Liver (tissue), 9 donors: Measurements from ENCODE around the gene DMAC2L. TPM values are rescaled to one million over a fixed set of nuclear protein-coding genes. Genes with fewer than 3 reads are reported as not detected.

ENCODE experiments used
- DNase-seq: peaks from one replicate; pipeline ENCODE4 v3.0.0-alpha.2; 2017; ENCODE audit warnings: low spot score
- H3K27ac ChIP-seq, 2 donors: one replicate each; pipeline ENCODE4 v1.7.0; 2013; ENCODE audit warnings: inconsistent platforms in 2 of 2, low read length in 2 of 2, control low read depth in 1 of 2, low read depth in 1 of 2, mild to moderate bottlenecking in 1 of 2
- H3K27me3 ChIP-seq, 4 donors: one replicate each; pipeline versions ENCODE4 v1.6.1 to v1.7.0; 2013; ENCODE audit warnings: low read length in 3 of 4, inconsistent platforms in 1 of 4, mild to moderate bottlenecking in 1 of 4, moderate library complexity in 1 of 4; ENCODE audit not compliant: control insufficient read depth in 4 of 4, insufficient read depth in 4 of 4
- H3K36me3 ChIP-seq, 4 donors: one replicate each; pipeline versions ENCODE4 v1.6.1 to v1.7.0; 2013; ENCODE audit warnings: low read length in 3 of 4, mild to moderate bottlenecking in 3 of 4, low read depth in 1 of 4, moderate library complexity in 1 of 4; ENCODE audit not compliant: control insufficient read depth in 4 of 4, insufficient read depth in 3 of 4
- H3K4me1 ChIP-seq, 4 donors: one replicate each; pipeline versions ENCODE4 v1.6.1 to v1.7.0; 2013; ENCODE audit warnings: low read length in 3 of 4, mild to moderate bottlenecking in 3 of 4, moderate library complexity in 1 of 4; ENCODE audit not compliant: control insufficient read depth in 4 of 4, insufficient read depth in 4 of 4
- H3K4me3 ChIP-seq, 3 donors: one replicate each; pipeline versions ENCODE4 v1.6.1 to v1.7.0; 2013; ENCODE audit warnings: low read length in 3 of 3, control low read depth in 1 of 3, low read depth in 1 of 3, mild to moderate bottlenecking in 1 of 3
- H3K9ac ChIP-seq, 2 donors: one replicate each; pipeline ENCODE4 v1.7.0; 2013; ENCODE audit warnings: low read length in 2 of 2, mild to moderate bottlenecking in 2 of 2, moderate library complexity in 2 of 2, control low read depth in 1 of 2, low read depth in 1 of 2
- H3K9me3 ChIP-seq, 4 donors: one replicate each; pipeline versions ENCODE4 v1.6.1 to v1.7.0; 2013; ENCODE audit warnings: low read length in 3 of 4; ENCODE audit not compliant: control insufficient read depth in 4 of 4
- ATF3 ChIP-seq: IDR thresholded peaks from 2 replicates; pipeline ENCODE4 v1.6.1; 2016; ENCODE audit warnings: antibody characterized with exemption
- CTCF ChIP-seq: fragments of 150-350 bp; IDR thresholded peaks from 2 replicates; pipeline ENCODE4 v1.5.1; 2017; ENCODE audit warnings: improper control_type of control experiment, low read depth, low read length; ENCODE audit not compliant: missing input control
- HNF4A ChIP-seq, 2 donors: conservative IDR thresholded peaks; 2 replicates each; pipeline ENCODE4 v1.6.1; 2016; ENCODE audit warnings: antibody characterized with exemption in 2 of 2, mild to moderate bottlenecking in 2 of 2
- JUND ChIP-seq, 2 donors: IDR thresholded peaks; 2 replicates each; pipeline ENCODE4 v1.6.1; 2016; ENCODE audit warnings: antibody characterized with exemption in 2 of 2
- MAX ChIP-seq: IDR thresholded peaks from 2 replicates; pipeline ENCODE4 v1.6.1; 2016; ENCODE audit warnings: antibody characterized with exemption
- NR2F2 ChIP-seq: IDR thresholded peaks from 2 replicates; pipeline ENCODE4 v1.6.1; 2016; ENCODE audit warnings: antibody characterized with exemption
- RAD21 ChIP-seq, 2 donors: IDR thresholded peaks; 2 replicates each; pipeline ENCODE4 v1.6.1; 2016; ENCODE audit warnings: antibody characterized with exemption in 2 of 2, mild to moderate bottlenecking in 2 of 2
- RXRA ChIP-seq, 2 donors: IDR thresholded peaks; 2 replicates each; pipeline ENCODE4 v1.6.1; 2017 to 2018; ENCODE audit warnings: antibody characterized with exemption in 2 of 2, mild to moderate bottlenecking in 1 of 2
- SP1 ChIP-seq: IDR thresholded peaks from 2 replicates; pipeline ENCODE4 v1.6.1; 2018; ENCODE audit warnings: antibody characterized with exemption, mild to moderate bottlenecking
- YY1 ChIP-seq: IDR thresholded peaks from 2 replicates; pipeline ENCODE4 v1.6.1; 2016; ENCODE audit warnings: antibody characterized with exemption, mild to moderate bottlenecking
- WGBS: extraction: QIAGEN DNeasy Blood & Tissue Kit; methylation state at CpG from one replicate; pipeline ENCODE4 v1.1.7; 2013; 5-methylcytosine and 5-hydroxymethylcytosine counted together
- polyA plus RNA-seq, 2 donors: library from polyadenylated mRNA; stranded (reverse) in 1 of 2; unstranded in 1 of 2; fragments of 200-250 nt in 1 of 2; fragments of >200 nt in 1 of 2; fragmentation: Nextera tagmentation in 1 of 2; extraction: Ambion mirVana in 1 of 2; gene quantifications; one replicate each; pipeline versions ENCODE4 v1.2.1 to v1.2.3, GENCODE V29; 2013 to 2015
- total RNA-seq, 2 donors: library from RNA; depleted of rRNA; stranded (reverse); fragments of >200 nt; gene quantifications; one replicate each; pipeline ENCODE4 v1.2.3, GENCODE V29; 2014
- donor health status: healthy.
- donor health status: healthy.
- donor health status: healthy.
- donor health status: healthy.
- donor health status: healthy.

Gene DMAC2L
- total and polyA plus RNA-seq, 4 donors = 5.2 to 17.2 (median 6.5) TPM

- 37% methylated on average over 7 of the region's 7 CpGs for WGBS
- Histone ChIP-seq H3K4me3 (no peak overlapping the region), H3K27me3 (no peaks in the 10 kb centered on the region), H3K4me1 (no peaks in the 10 kb centered on the region), H3K27ac (peak overlapping the region; percentile 0 to 52), H3K9me3 (no peaks in the 10 kb centered on the region), H3K9ac (no peak overlapping the region), H3K36me3 (peaks cover 0 to 6% (median under 1%) of the 10 kb centered on the region in 4 donors)
- TF ChIP-seq RAD21 (IDR thresholded peaks at IDR 0.05) (peak; percentile 12 to 62), SP1 (peak; percentile 28), MAX (no peak), ATF3 (no peak), YY1 (peak; percentile 19), HNF4A (conservative IDR thresholded peaks at IDR 0.05) (peak in 1 of 2 donors; percentile 12)
- DNase-seq = no peak
These were observed 23.3 kb downstream of the DMAC2L start for GRCh38 chr14:50335389-50335788.

- TF ChIP-seq NR2F2 (peak; percentile 18), YY1 (no peak), RXRA (IDR thresholded peaks at IDR 0.05) (no peak)
- peaks cover 0 to 4% (median 0%) of the 10 kb centered on the region in 4 donors for H3K36me3 ChIP-seq
- peak overlapping the region in 1 of 2 donors; percentile 12 for H3K9ac ChIP-seq
- peak overlapping the region; percentile 0 to 52 for H3K27ac ChIP-seq
- WGBS = 73% methylated on average over 7 of the region's 7 CpGs
- H3K9me3 ChIP-seq = no peaks in the 10 kb centered on the region
- DNase-seq = no peak
- no peak overlapping the region for H3K4me3 ChIP-seq
- no peaks in the 10 kb centered on the region for H3K27me3 ChIP-seq
- no peaks in the 10 kb centered on the region for H3K4me1 ChIP-seq
These were observed 24.1 kb downstream of the DMAC2L start for GRCh38 chr14:50335989-50336824.

GRCh38 chr14:50338587-50338986 is 26.5 kb downstream of the DMAC2L start:
- Histone ChIP-seq H3K27me3 (no peaks in the 10 kb centered on the region), H3K9ac (no peak overlapping the region), H3K36me3 (no peaks in the 10 kb centered on the region), H3K4me1 (peaks cover 0 to 10% (median 3%) of the 10 kb centered on the region in 4 donors), H3K4me3 (no peak overlapping the region), H3K9me3 (no peaks in the 10 kb centered on the region), H3K27ac (no peak overlapping the region)
- DNase-seq = no peak
- TF ChIP-seq CTCF (no peak), JUND (IDR thresholded peaks at IDR 0.05) (no peak), MAX (no peak), RAD21 (IDR thresholded peaks at IDR 0.05) (no peak)
- 94% methylated on average over 2 of the region's 2 CpGs for WGBS
